Forelimb muscle (tissue), 1 donor: Measurements from ENCODE around the gene RNASEL. TPM values are rescaled to one million over a fixed set of nuclear protein-coding genes. Genes with fewer than 3 reads are reported as not detected.
"Not testable (repeated sequence)": the region's sequence is repeated elsewhere in the genome, so short reads cannot be mapped to it uniquely, and the experiment has no call there.

Experiments used
- DNase-seq: peaks from one replicate; pipeline ENCODE4 v3.0.0-alpha.2; 2013; ENCODE audit warnings: low read depth
- polyA plus RNA-seq: library from polyadenylated mRNA; unstranded; fragments of 120-200 nt; gene quantifications from one replicate; pipeline ENCODE4 v1.2.1, GENCODE V29; 2013; ENCODE audit not compliant: insufficient read length

The RNASEL gene
- polyA plus RNA-seq, 1 donor: 2.5 TPM

- no peak for DNase-seq
These were observed 26.0 kb downstream of the RNASEL start for GRCh38 chr1:182563095-182563494.

DNA sequence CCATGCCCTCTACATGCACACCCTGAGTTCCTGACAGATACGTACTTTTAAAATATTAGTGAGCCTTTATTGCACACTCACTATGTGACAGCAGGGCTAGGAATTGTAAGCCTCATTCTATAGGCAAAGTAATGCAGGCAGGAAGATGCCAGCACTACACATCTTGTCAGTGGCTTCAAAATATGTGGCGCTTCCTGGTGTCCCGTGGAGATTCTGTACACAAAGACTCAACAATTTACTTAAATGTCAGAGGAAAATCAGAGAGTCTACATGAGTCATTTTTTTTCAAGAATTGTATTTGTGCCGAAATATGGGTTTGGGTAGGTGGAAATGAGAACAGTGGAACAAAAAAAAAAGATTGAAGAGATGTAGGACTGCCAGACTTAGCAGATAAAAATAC, 27.6 kb downstream of the RNASEL start:
- no peak for DNase-seq

DNA sequence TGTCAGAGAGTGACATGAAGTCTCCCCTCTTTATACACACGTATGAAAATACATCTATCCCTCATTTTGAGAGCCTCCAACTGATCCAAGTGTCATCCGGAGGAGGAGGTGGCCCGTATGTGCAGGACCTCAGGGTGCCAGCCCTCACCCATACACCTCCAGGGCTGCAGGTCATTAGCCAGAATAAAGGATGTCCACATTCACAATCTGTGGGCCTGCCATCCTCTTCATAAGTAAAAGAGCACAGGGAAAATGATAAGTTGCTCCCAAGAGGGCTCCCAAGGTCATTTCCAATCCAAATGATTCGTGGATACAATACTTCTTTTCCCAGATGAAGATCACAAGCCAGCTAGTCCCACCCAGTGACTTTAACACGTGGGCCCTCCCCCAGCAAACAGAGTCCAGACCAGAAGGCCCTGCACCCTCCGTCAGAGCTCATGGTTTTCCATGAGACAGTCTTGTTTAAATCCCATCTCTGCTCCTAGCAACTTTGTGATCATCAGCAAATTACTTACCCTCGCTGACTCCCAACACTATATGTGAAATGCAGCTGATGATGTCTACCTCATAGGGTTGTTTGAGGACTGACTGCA, 28.6 kb downstream of the RNASEL start:
- DNase-seq: no peak

GRCh38 chr1:182556279-182556678, 32.8 kb downstream of the RNASEL start:
- DNase-seq: no peak

GRCh38 chr1:182555493-182555892, 33.6 kb downstream of the RNASEL start:
- DNase-seq: no peak

DNA sequence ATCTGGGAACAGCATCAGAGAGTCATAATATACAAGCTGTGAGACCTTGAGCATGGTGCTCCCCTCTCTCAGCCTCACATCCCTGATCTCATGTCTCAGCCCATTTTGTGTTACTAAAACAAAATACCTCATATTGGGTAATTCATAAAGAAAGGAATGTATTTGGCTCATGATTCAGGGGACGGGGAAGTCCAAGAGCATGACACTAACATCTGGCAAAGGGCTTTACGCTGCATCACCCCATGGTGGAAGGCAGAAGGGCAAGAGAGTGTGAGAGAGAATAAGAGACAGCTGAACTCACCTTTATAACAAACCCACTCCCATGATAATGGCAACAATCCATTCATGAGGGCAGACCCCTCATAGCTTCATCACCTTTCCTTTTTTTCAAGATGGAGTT, 36.5 kb downstream of the RNASEL start:
- DNase-seq: no peak

- no peak for DNase-seq
These were observed 39.2 kb downstream of the RNASEL start for GRCh38 chr1:182549811-182550210.

DNA sequence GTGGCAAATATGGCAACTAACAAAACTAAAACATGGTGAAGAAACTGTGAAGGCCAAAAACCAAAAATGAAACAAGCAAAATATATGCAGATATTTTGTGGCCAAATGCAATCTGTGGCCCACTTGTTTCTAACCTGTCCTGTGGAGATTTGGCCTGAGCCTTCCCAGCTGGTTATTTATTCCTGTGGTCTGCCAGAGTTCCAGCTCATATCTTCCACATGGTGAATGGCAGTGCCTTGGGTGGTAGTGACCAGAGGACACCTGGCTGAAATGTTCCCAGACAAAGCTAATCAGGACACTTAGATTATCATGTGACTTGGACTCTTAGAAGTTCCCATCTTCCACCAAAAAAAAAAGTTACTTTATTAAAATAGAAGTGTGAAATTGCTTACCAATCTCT, 39.7 kb downstream of the RNASEL start:
- DNase-seq: no peak

GRCh38 chr1:182533896-182534295, 55.2 kb downstream of the RNASEL start:
- DNase-seq: no peak

- not testable (repeated sequence) for DNase-seq
These were observed 60.9 kb downstream of the RNASEL start for GRCh38 chr1:182528206-182528605.

- DNase-seq: no peak
These were observed 61.4 kb downstream of the RNASEL start for GRCh38 chr1:182527680-182528079.

DNA sequence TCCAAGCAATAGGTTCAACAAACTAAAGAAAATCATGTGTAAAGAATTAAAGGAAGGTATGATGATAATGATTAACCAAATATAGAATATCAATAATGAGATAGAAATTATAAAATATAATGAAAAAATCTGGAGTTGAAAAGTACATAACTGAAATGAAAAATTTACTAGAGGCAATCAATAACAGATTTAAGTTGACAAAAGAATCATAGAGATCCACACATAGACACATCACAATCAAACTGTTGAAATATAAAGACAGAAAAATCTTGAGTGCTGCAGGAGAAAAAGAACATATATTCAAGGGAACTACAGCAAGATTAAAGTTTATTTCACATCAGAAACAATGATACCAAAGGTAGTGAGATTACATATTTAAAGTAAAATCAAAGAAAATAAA, 63.7 kb downstream of the RNASEL start:
- DNase-seq: no peak

Other genes with a start within 250 kb of the RNASEL start
- 438 TPM for gene GLUL, start 197.5 kb downstream of the RNASEL start, polyA plus RNA-seq
- gene TEDDM1, start 188.6 kb downstream of the RNASEL start, polyA plus RNA-seq: 0.11 TPM
- gene RGSL1, start 139.1 kb downstream of the RNASEL start, polyA plus RNA-seq: not detected
- 5.5 TPM for gene RGS16, start 15.1 kb upstream of the RNASEL start, polyA plus RNA-seq
- gene RGS8, start 95.3 kb upstream of the RNASEL start, polyA plus RNA-seq: 0.04 TPM
- gene NPL, start 200.5 kb upstream of the RNASEL start, polyA plus RNA-seq: 5.1 TPM